NCI-H345 treated with DMSO at 0.1 percent for 48 hours (cell line): ENCODE measurements around the gene GRP.
"Not testable (repeated sequence)": the region's sequence is repeated elsewhere in the genome, so short reads cannot be mapped to it uniquely, and the experiment has no call there.

Experiments
- DNase-seq: peaks from one replicate; lab custom pipeline; 2025; ENCODE audit not compliant: unreplicated experiment; lab: John Stamatoyannopoulos, UW

GRP gene

DNA sequence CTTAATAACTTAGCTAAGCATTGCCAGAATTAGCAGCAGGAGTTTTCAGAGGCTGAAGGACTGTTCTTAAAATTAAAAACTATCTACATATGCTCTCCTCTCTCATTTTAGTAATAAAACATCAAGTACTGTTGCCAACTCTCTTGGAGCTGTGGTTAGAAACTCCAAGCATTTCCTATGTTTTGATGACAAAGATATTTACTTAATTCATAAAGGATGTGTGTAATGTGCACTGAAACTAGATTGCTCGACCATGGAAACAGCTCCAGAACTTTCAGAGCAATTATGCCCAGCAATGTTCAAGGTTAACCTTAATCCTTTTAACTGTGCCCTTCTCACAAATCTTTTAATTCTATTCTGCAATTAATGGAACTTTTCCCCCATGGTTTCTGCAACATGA lies 8.4 kb downstream of the GRP start:
- no peak for DNase-seq

GRCh38 chr18:59229191-59229590 lies 9.2 kb downstream of the GRP start:
- no peak for DNase-seq

GRCh38 chr18:59229701-59230443 lies 9.9 kb downstream of the GRP start:
- no peak for DNase-seq

GRCh38 chr18:59231114-59231513 lies 11.2 kb downstream of the GRP start:
- DNase-seq: no peak

DNA sequence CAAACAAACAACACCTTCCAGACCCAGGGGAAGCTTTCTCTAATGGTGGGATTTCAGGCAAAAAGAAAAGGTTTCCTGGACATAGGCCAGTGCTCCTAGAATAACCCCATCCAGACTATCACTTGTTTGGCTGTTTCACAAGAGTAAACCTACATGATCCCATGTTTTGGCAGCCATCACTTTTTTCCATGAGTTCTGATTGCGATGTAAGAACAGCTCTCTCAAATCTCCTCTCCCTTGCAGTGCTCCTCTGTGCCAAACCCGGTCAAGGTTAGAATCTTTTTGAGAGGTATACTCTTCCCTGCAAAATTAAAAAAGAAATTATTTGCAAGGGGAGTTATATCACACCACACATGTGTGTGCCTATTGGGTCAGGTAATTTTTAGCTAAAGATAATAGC lies 11.9 kb downstream of the GRP start:
- no peak for DNase-seq

DNA sequence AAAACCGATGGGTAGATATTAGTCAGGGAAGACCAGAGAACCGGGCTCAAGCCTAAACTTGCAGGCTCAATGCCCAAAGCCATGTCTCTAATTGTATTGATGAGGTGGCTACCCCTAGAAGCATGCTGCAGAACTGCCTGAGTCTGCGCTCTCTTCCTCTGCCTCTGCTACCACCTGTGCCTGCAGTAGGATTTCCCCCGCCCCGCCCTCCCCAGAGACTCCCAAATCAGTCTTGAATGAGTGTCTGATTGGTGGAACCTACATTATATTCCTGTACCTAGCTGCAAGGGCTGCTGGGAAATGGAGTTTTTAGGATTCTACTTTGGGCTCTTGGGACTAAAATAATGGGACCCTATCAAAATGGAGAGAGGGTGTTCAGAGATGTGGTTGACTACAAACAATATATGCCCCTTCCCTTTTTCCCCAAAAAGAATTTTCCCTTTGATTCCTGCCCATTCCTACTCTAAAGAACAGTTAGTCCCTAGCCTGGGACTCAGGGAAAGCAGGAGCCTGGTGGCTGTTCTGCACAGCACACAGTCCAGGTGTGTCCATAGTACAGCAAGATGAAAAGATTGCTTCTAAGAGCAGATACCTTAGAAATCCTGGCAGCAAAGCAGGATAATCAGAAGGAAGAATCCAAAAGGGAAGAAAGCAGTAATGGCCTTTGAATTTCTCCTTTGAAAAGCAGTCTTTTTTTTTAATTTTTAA lies 12.5 kb downstream of the GRP start:
- DNase-seq: peak; percentile 20

DNA sequence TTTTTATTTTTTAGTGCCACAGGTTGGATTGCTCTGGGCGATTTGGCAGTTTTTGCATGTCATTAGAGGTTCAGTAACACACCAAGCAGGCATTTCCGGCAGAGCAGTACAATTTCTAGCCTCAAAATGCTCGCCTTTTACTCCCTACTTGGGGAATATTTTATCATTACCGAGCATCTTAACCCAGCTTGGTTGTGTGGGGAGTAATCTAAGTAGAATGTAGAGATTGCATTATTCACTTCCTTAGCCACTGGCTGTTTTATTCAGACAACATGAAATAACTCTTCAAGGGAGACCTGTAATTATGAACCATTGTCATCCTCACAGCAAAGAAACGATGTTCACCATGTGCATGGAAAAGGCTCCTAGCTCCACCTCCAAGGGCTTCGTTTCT lies 13.1 kb downstream of the GRP start:
- no peak for DNase-seq

- no peak for DNase-seq
Measured at GRCh38 chr18:59238385-59238784, 18.4 kb downstream of the GRP start.

DNA sequence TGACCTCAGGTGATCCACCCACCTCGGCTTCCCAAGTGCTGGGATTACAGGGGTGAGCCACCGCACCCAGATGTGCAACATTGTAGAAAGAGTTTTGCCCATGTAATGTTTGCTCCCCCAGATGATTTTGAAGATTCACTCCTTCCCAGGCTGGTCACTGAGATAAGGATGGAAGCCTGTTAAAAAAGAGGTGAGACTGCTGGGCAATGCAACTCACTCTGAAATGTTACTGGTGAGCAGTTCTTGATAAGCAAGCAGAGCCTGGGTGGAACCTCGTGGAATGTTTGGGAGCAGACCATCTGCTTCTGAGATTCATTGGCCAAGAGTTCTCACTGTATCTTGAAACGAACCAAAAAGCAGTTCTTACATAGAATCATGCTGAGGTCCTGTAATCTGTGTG lies 19.7 kb downstream of the GRP start:
- no peak for DNase-seq

DNA sequence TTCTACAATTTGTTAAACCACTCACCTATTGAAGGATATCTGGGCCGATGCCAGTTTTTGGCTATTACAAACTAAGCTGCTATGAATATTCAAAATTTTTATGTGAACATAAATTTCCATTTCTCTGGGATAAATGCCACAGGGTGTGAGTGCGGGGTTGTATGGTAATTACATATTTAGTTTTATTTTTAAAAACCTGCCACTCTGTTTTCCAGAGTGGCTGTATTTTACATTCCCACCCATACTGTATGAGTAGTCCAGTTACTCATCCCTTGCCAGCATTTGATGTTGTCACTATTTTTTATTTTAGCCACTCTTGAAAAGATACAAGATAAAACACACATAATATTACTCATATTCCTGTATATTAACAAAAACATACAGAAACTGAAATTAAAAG lies 22.9 kb downstream of the GRP start:
- DNase-seq: no peak

DNA sequence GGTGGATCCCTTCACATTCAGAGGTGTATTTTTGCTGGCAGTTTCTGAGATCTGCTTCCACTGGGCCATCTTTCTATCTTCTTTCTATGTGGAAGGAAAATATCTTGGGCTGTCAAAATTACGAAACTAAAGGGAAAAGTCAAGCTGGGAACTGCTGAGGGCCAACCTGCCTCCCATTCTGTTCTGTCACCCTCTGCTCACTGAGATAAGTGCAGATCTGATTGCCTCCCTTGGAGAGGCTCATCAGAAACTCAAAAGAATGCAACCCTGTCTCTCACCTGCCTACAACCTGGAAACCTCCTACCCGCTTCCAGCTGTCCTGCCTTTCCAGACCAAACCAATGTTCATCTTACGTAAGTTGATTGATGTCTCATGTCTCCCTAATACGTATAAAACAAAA lies 26.8 kb downstream of the GRP start:
- no peak for DNase-seq

DNA sequence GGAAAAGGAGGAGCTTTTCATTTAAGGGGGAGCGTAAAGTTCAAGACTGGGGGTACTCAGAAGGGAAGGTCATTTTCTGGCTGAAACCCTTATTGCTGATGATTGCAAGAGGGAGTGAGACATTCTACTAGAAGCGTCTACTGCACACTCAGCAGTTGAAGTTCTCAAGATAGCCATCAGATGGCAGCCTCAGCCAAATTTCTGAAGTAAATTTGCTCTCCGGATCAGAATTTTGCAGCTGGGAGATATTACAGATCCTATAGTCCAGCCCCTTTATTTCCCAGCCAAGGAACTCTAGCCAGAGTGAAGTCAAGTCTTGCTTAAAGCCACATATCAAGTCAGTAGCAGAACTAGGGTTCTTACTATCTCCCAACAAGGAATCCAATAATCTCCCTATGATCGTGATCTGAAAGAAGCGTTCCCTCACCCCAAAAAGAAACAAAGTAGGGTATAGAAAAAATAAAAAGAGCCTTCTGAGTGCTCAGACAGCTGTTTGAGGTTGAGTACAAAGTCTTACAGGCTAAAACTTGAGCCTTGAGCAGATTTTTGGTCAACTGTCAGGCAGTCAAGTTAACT lies 29.3 kb downstream of the GRP start:
- DNase-seq: peak; percentile 64

DNA sequence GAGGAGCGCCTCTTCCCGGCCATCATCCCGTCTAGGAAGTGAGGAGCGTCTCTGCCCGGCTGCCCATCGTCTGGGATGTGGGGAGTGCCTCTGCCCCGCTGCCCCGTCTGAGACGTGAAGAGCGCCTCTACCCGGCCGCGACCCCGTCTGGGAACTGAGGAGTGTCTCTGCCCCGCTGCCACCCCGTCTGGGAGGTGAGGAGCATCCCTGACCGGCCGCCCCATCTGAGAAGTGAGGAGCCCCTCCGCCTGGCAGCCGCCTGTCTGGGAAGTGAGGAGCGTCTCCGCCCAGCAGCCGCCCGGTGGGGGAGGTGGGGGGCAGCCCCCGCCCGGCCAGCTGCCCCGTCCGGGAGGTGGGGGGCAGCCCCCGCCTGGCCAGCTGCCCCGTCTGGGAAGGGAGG lies 35.5 kb downstream of the GRP start:
- DNase-seq: not testable (repeated sequence)

DNA sequence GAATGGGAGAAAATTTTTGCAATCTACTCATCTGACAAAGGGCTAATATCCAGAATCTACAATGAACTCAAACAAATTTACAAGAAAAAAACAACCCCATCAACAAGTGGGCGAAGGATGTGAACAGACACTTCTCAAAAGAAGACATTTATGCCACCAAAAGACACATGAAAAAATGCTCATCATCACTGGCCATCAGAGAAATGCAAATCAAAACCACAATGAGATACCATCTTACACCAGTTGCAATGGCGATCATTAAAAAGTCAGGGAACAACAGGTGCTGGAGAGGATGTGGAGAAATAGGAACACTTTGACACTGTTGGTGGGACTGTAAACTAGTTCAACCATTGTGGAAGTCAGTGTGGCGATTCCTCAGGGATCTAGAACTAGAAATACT lies 41.9 kb downstream of the GRP start:
- not testable (repeated sequence) for DNase-seq

- DNase-seq: not testable (repeated sequence)
Measured at GRCh38 chr18:59262243-59262642, 42.3 kb downstream of the GRP start.

DNA sequence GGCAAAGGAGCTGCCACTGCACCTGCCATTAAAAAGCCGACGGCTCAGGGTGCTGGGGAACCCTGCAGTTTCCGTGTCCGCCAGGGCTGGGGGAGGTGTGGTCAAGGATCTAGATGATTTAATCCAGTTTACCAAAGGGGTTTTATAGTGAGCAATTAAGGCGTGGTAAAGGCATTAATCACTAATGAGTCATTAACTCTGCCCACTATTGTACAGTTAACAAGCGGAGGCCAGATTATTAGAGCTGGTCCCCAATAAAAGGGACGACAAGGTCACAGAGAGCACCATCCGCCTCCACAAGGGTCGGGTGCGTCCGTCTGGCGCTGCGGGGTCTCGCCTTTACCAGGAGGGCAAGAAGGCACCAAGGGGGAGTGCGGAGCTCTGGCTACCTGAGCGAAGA lies 43.7 kb downstream of the GRP start:
- no peak for DNase-seq

GRCh38 chr18:59264121-59264571 lies 44.2 kb downstream of the GRP start:
- DNase-seq: no peak

DNA sequence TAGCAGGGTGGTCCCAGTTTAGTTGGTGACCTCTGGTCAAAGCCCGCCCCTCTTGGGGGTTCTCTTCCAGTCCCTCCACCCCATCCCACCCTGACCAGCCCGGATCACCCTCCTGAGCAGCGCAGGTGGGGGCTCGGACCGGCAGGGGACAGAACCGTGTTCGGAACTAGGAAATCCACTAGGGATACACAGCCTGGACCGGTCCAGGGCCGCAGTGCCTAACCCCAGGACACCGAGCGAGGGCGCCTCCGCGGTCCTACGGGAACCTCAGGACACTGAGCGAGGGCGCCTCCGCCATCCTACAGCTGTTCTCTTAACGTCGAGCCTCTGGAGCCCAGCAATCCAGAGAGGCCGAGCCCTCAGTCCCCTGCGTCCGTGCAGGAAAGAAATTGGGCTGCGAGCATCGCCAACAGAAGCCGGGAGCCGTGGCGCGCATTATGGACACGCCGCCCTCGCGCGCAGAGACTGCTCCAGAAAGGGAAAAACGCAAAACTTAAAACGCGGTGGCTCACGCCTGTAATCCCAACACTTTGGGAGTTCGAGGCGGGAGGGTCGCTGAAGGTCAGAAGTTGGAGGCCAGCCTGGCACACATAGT lies 44.8 kb downstream of the GRP start:
- DNase-seq: no peak

DNA sequence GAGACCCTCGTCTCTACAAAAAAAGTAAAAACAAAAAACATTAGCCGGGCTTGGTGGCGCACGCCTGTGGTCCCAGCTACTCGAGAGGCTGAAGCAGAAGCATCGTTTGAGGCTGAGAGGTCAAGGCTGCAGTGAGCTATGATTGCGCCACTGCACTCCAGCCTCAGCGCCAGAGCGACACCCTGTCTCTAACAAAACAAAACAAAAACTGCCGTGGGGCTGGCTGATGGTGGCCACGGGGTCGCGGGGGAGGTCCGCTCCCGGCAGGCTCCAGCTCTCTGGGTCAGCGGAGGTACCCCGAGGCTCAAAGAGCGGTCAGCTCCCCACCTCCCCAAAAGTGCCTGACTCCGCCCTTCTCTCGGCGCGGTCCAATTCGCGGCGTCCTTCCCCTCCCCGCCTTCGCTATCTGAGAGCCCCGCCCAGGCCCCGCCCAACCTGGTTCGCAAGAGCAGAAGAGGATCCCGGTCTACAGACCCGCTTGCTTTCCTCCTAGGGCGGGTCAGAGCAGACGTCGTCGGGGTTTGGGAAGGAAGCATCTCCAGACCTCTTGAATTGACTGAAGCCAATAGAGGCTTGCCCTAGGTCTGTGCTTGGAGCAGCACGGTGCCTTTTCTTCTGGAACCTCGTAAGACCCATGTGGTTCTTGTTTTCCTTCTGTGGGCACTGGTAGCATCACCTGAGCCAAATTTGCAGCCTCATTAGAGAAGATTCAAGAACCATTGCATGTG lies 45.5 kb downstream of the GRP start:
- peak; percentile 47 for DNase-seq

DNA sequence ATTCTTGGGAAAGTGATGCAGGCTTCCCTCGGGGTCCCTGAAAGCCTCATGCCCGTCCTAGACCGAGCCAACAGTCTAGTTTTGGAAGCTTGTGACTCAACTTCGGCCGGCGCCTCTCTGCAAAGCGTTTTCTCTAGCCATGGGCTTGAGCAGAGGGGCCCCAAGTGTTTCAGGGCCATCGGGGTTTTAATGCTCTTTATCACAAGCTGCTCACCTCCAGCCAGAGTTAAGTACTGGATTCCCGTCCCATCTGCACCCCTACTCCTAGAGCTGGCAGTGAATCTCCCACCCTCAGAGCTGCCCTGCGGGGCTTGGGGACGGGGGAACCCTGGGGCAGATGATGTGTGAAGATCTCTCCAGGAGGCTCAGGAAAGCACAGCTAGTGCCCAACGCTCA lies 46.0 kb downstream of the GRP start:
- no peak for DNase-seq

DNA sequence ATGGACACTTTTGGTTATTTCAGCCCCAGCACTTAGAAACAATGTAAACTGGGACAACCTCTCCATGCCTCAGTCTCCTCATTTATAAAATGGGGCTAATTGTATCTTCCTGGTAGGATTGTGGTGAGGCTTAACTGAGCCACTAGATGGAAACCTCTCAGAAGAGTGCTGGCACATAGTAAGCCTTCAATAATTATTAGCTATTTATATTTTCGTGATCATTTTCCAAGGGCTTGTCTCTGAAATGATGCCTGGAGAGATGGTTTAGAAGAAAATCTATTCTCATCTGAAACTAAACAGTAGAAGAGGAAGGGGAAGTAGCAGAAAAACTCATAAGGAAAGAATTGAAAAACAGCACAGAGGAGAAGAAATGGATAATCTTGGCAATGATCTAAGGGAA lies 46.5 kb downstream of the GRP start:
- DNase-seq: no peak
